GM12878 (cell line): ENCODE results near the gene CRTC1. TPM values are rescaled to one million over a fixed set of nuclear protein-coding genes. Genes with fewer than 3 reads are reported as not detected.

Source experiments
- ATAC-seq: fragments of 200-7000 bp; cut with Tn5 transposase; 3 replicates; pipeline ENCODE4 v1.9.1; 2020; ENCODE audit warnings: mild to moderate bottlenecking, moderate library complexity
- BruUV-seq: library from RNA; stranded (reverse); fragments of 400-500 nt; replicated peaks from 2 replicates; lab custom pipeline; 2021; lab: Mats Ljungman, UMichigan
- CTCF ChIA-PET: fragments of 300-600 bp; sonication (Branson Sonifier 250); formaldehyde crosslinking; extraction: SDS; loops from one replicate; lab custom pipeline; 2021; ENCODE audit warnings: inconsistent platforms; lab: Yijun Ruan, JAX
- POLR2A ChIA-PET: fragments of 350-600 bp; formaldehyde crosslinking; extraction: SDS; loops from one replicate; lab custom pipeline; 2021; ENCODE audit warnings: inconsistent platforms; lab: Charles Lee
- RAD21 ChIA-PET: fragments of 300-600 bp; sonication (Branson Sonifier 250); formaldehyde crosslinking; loops from one replicate; lab custom pipeline; 2023; ENCODE audit warnings: antibody characterized with exemption; ENCODE audit not compliant: unreplicated experiment; lab: Charles Lee
- SMC1A ChIA-PET: fragments of 300-600 bp; sonication (Branson Sonifier 250); formaldehyde crosslinking; loops from one replicate; lab custom pipeline; 2023; ENCODE audit not compliant: unreplicated experiment, uncharacterized antibody; lab: Charles Lee
- DNase-seq: peaks from one replicate; pipeline ENCODE4 v3.0.0-alpha.2; 2011; ENCODE audit warnings: low read depth, low spot score
- FAIRE-seq: peaks from 3 replicates; lab custom pipeline; 2011; peaks lifted over from hg19 to GRCh38; lab: Jason Lieb, UNC
- H2AFZ ChIP-seq: 2 replicates; pipeline ENCODE4 v1.6.0; 2011; ENCODE audit warnings: low read depth, low read length, control low read depth; ENCODE audit not compliant: control insufficient read depth
- H3K27ac ChIP-seq: 2 replicates; pipeline ENCODE4 v1.5.1; 2011; ENCODE audit warnings: control low read depth; ENCODE audit not compliant: control insufficient read depth, insufficient read depth
- H3K27me3 ChIP-seq, 2 experiments: replicated peaks in 1 of 2; 2 replicates each; pipeline versions ENCODE4 v1.6.0 to v1.6.1; 2011; ENCODE audit warnings: low read length in 1 of 2; ENCODE audit not compliant: control insufficient read depth in 2 of 2, insufficient read depth in 2 of 2
- H3K36me3 ChIP-seq, 2 experiments: 2 replicates each; pipeline ENCODE4 v1.5.1; 2011; ENCODE audit warnings: low read length in 1 of 2; ENCODE audit not compliant: control insufficient read depth in 2 of 2, insufficient read depth in 2 of 2
- H3K4me1 ChIP-seq: 2 replicates; pipeline ENCODE4 v1.6.1; 2011; ENCODE audit warnings: mild to moderate bottlenecking, low read length, moderate library complexity, mixed read lengths; ENCODE audit not compliant: control insufficient read depth, insufficient read depth
- H3K4me2 ChIP-seq: 2 replicates; pipeline ENCODE4 v1.6.0; 2011; ENCODE audit warnings: control low read depth; ENCODE audit not compliant: control insufficient read depth, insufficient read depth
- H3K4me3 ChIP-seq: fragments of 200-600 bp; sonication (generic); 2 replicates; pipeline ENCODE4 v1.5.1; 2016
- H3K79me2 ChIP-seq: 2 replicates; pipeline ENCODE4 v1.6.0; 2011; ENCODE audit warnings: low read length; ENCODE audit not compliant: control insufficient read depth, insufficient read depth
- H3K9ac ChIP-seq: 2 replicates; pipeline ENCODE4 v1.8.0; 2011; ENCODE audit warnings: low read length, control low read depth, mixed read lengths; ENCODE audit not compliant: control insufficient read depth, insufficient read depth
- H3K9me3 ChIP-seq: replicated peaks from 3 replicates; pipeline ENCODE4 v1.5.1; 2011; ENCODE audit warnings: mild to moderate bottlenecking, low read length; ENCODE audit not compliant: control insufficient read depth, insufficient read depth
- H4K20me1 ChIP-seq: 2 replicates; pipeline ENCODE4 v1.6.0; 2011; ENCODE audit not compliant: control insufficient read depth, insufficient read depth
- CBX3 ChIP-seq: fragments of 200-600 bp; sonication (generic); IDR thresholded peaks from 2 replicates; pipeline ENCODE4 v1.6.1; 2016; ENCODE audit warnings: low read depth, borderline replicate concordance
- DPF2 ChIP-seq: fragments of 450-650 bp; IDR thresholded peaks from 2 replicates; pipeline ENCODE4 v1.6.1; 2017; ENCODE audit warnings: mild to moderate bottlenecking
- EGR1 ChIP-seq, 2 experiments: IDR thresholded peaks; 1 replicate in 1 of 2; 2 replicates in 1 of 2; pipeline ENCODE4 v1.6.1; 2011 to 2012; ENCODE audit warnings: low read depth in 2 of 2, low read length in 2 of 2, borderline replicate concordance in 1 of 2, mild to moderate bottlenecking in 1 of 2, moderate library complexity in 1 of 2
- MXI1 ChIP-seq: fragments of 150-350 bp; IDR thresholded peaks from 2 replicates; pipeline ENCODE4 v1.6.1; 2011; ENCODE audit warnings: low read depth, mild to moderate bottlenecking, inconsistent platforms, low read length, improper control_type of control experiment
- MYC ChIP-seq: IDR thresholded peaks from 2 replicates; pipeline ENCODE4 v1.6.1; 2011; ENCODE audit warnings: mild to moderate bottlenecking, low read length, moderate library complexity, inconsistent platforms; ENCODE audit not compliant: insufficient read depth, insufficient replicate concordance, insufficient read length, severe bottlenecking
- PAX5 ChIP-seq: IDR thresholded peaks from 2 replicates; pipeline ENCODE4 v1.6.1; 2011; ENCODE audit warnings: low read depth, low read length, borderline replicate concordance
- RUNX3 ChIP-seq: IDR thresholded peaks from 2 replicates; pipeline ENCODE4 v1.6.1; 2012; ENCODE audit warnings: low read length, inconsistent platforms
- SP1 ChIP-seq: IDR thresholded peaks from one replicate; pipeline ENCODE4 v1.6.1; 2011; ENCODE audit warnings: low read depth, low read length
- SPI1 ChIP-seq: IDR thresholded peaks from 2 replicates; pipeline ENCODE4 v1.6.1; 2011; ENCODE audit warnings: low read depth, mild to moderate bottlenecking, low read length, moderate library complexity, borderline replicate concordance; ENCODE audit not compliant: insufficient read depth
- STAT1 ChIP-seq: fragments of 450-650 bp; conservative IDR thresholded peaks from 2 replicates; pipeline ENCODE4 v1.6.1; 2014; ENCODE audit warnings: antibody characterized with exemption, mild to moderate bottlenecking
- STAT3 ChIP-seq: IDR thresholded peaks from 2 replicates; pipeline ENCODE4 v1.6.1; 2011; ENCODE audit warnings: low read depth, low read length, improper control_type of control experiment
- SUZ12 ChIP-seq: fragments of 200-600 bp; sonication (generic); IDR thresholded peaks from one replicate; pipeline ENCODE4 v1.6.1; 2018; ENCODE audit warnings: antibody characterized with exemption, mild to moderate bottlenecking; ENCODE audit not compliant: unreplicated experiment
- TBL1XR1 ChIP-seq: IDR thresholded peaks from 2 replicates; pipeline ENCODE4 v1.6.1; 2012; ENCODE audit warnings: low read depth, low read length, improper control_type of control experiment
- WGBS: methylation state at CpG from one replicate; pipeline ENCODE4 v1.1.6; 2016; ENCODE audit warnings: low lambda C conversion rate; ENCODE audit not compliant: insufficient replicate concordance, insufficient coverage; ENCODE audit errors: missing lambda C conversion rate; 5-methylcytosine and 5-hydroxymethylcytosine counted together
- in situ Hi-C: fragments of 300-500 bp; cut with MboI; formaldehyde crosslinking; loops from 9 replicates; pipeline ENCODE4 v1.14.3; 2018; ENCODE audit warnings: mixed read lengths
- intact Hi-C: fragments of 100-400 bp; cut with micrococcal nuclease; formaldehyde crosslinking; loops from one replicate; pipeline ENCODE4 v1.14.2; 2022; ENCODE audit not compliant: unreplicated experiment
- polyA plus RNA-seq, 11 experiments: library from polyadenylated mRNA; depleted of rRNA in 4 of 11; unstranded in 6 of 11; stranded (reverse) in 5 of 11; fragments of >200 nt; fragmentation: Nextera tagmentation in 4 of 11; fragmentation: Illumina TruSeq in 1 of 11; extraction: Ambion mirVana in 4 of 11; extraction: Trizol in 1 of 11; gene quantifications; 1 replicate in 1 of 11; 2 replicates in 10 of 11; pipeline versions ENCODE4 v1.2.1 to v1.2.3, GENCODE V29; 2011 to 2016; ENCODE audit warnings: inconsistent platforms in 2 of 11, missing spikeins in 2 of 11, low read depth in 1 of 11
- total RNA-seq, 4 experiments: library from RNA; depleted of rRNA in 3 of 4; stranded (reverse); fragments of >200 nt in 3 of 4; fragmentation: Illumina TruSeq in 1 of 4; extraction: Trizol in 1 of 4; gene quantifications; 2 replicates each; pipeline versions ENCODE4 v1.2.1 to v1.2.3, GENCODE V29; 2013 to 2021
- TF ChIP-seq, protein P1 (sequence below): fragments of 450-650 bp; IDR thresholded peaks from 2 replicates; pipeline ENCODE4 v1.6.1; 2016; ENCODE audit warnings: mild to moderate bottlenecking, moderate library complexity, borderline replicate concordance
- TF ChIP-seq, protein P2 (sequence below): IDR thresholded peaks from 2 replicates; pipeline ENCODE4 v1.6.1; 2011; ENCODE audit warnings: low read depth, low read length, improper control_type of control experiment, borderline replicate concordance

Gene CRTC1
- total and polyA plus RNA-seq, 10 of the 15 experiments (the other 5 are each of a cell fraction or from before 2014, with no cell fraction given) = 0.02 to 4.6 (median 1.1) TPM; not detected in 1

DNA sequence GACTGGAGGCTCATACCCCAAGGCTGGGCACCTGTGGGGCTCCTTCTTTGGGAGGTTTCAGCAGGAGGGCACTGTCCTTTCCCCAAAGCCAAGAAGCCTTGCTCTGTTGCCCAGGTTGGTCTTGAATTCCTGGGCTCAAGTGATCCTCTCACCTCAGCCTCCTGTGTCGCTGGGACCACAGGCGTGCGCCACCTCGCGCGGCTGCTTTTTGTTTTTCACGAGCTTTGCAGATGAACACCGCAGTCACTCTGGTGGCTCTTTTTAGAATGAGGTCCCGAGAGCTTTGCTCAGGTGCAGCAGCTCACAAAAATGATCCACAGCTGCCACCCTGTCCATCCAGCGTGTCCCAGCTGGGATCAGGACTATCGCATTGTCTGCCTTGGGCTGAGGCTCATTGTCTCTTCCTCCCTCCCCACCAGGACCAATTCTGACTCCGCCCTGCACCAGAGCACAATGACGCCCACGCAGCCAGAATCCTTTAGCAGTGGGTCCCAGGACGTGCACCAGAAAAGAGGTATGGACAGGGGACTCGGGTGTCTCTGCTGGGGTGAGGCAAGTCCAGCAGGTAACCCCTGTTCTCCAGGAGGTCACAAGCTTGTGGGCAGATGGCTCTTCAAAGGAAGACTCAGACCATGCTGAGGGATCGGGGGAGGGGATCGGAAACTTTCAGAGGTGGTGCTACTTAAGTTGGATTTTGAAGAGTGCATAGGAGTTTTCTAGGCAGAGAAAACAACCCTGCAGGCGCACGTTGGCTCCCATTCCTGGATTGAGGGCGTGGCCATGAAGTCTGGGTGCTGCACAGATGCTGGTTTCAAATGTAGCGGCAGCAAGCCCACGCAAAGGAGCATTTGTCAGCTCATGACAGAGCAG lies 66.1 kb downstream of the CRTC1 start:
- Histone ChIP-seq H3K4me2 (no peak overlapping the region), H2AFZ (no peak overlapping the region), H3K27ac (no peak overlapping the region)
- no peak for TF ChIP-seq RUNX3
- TF ChIP-seq STAT3 = no peak
- TF ChIP-seq TBL1XR1 = no peak
- TF ChIP-seq, protein P1, sequence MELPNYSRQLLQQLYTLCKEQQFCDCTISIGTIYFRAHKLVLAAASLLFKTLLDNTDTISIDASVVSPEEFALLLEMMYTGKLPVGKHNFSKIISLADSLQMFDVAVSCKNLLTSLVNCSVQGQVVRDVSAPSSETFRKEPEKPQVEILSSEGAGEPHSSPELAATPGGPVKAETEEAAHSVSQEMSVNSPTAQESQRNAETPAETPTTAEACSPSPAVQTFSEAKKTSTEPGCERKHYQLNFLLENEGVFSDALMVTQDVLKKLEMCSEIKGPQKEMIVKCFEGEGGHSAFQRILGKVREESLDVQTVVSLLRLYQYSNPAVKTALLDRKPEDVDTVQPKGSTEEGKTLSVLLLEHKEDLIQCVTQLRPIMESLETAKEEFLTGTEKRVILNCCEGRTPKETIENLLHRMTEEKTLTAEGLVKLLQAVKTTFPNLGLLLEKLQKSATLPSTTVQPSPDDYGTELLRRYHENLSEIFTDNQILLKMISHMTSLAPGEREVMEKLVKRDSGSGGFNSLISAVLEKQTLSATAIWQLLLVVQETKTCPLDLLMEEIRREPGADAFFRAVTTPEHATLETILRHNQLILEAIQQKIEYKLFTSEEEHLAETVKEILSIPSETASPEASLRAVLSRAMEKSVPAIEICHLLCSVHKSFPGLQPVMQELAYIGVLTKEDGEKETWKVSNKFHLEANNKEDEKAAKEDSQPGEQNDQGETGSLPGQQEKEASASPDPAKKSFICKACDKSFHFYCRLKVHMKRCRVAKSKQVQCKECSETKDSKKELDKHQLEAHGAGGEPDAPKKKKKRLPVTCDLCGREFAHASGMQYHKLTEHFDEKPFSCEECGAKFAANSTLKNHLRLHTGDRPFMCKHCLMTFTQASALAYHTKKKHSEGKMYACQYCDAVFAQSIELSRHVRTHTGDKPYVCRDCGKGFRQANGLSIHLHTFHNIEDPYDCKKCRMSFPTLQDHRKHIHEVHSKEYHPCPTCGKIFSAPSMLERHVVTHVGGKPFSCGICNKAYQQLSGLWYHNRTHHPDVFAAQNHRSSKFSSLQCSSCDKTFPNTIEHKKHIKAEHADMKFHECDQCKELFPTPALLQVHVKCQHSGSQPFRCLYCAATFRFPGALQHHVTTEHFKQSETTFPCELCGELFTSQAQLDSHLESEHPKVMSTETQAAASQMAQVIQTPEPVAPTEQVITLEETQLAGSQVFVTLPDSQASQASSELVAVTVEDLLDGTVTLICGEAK = no peak
- TF ChIP-seq CBX3 = no peak
- TF ChIP-seq SUZ12 = no peak
- no peak for TF ChIP-seq EGR1 (IDR thresholded peaks at IDR 0.05; ENCODE audit: borderline replicate concordance in 1 of 2, low read depth in 2 of 2, low read length in 2 of 2)
- TF ChIP-seq MXI1 = no peak
- TF ChIP-seq DPF2 = no peak
- TF ChIP-seq MYC = no peak
- no peak for TF ChIP-seq SP1
- TF ChIP-seq, protein P2, sequence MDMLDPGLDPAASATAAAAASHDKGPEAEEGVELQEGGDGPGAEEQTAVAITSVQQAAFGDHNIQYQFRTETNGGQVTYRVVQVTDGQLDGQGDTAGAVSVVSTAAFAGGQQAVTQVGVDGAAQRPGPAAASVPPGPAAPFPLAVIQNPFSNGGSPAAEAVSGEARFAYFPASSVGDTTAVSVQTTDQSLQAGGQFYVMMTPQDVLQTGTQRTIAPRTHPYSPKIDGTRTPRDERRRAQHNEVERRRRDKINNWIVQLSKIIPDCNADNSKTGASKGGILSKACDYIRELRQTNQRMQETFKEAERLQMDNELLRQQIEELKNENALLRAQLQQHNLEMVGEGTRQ = no peak
- no peak for TF ChIP-seq PAX5
- TF ChIP-seq STAT1 = no peak
- TF ChIP-seq SPI1 = no peak
- TF ChIP-seq, all 136 proteins: peak for 0
- H4K20me1 ChIP-seq = no peaks in the 10 kb centered on the region
- DNase-seq (no peak), FAIRE-seq (no peak), ATAC-seq (no peak)
- no peaks in the 10 kb centered on the region for H3K36me3 ChIP-seq
- CTCF ChIA-PET = no interaction called here
- 73% methylated on average over 23 of the region's 23 CpGs for WGBS
- no peaks in the 10 kb centered on the region for H3K4me1 ChIP-seq
- POLR2A ChIA-PET = no interaction called here
- no peaks in the 10 kb centered on the region for H3K27me3 ChIP-seq
- in situ Hi-C loops = no loop called here
- H3K9me3 ChIP-seq = no peaks in the 10 kb centered on the region
- intact Hi-C loops = no loop called here
- no peaks in the 10 kb centered on the region for H3K79me2 ChIP-seq
- BruUV-seq = no TSS peak
- no peak overlapping the region for H3K9ac ChIP-seq
- RAD21 ChIA-PET = no interaction called here
- H3K4me3 ChIP-seq = no peak overlapping the region
- SMC1A ChIA-PET = no interaction called here
